GM13977 (cell line): ENCODE results near the gene ZNF107.
"Not testable (repeated sequence)": the region's sequence is repeated elsewhere in the genome, so short reads cannot be mapped to it uniquely, and the experiment has no call there.

ENCODE experiments used
- DNase-seq: peaks from one replicate; pipeline ENCODE4 v3.0.0; 2012; ENCODE audit warnings: low spot score
- in situ Hi-C: fragments of 300-500 bp; cut with MboI; formaldehyde crosslinking; loops from one replicate; pipeline ENCODE4 v1.12.0; 2022; ENCODE audit warnings: low sequenced_read_pairs, low pct_unique_long_range_greater_than_20kb, mixed read lengths, inconsistent platforms; ENCODE audit not compliant: unreplicated experiment
- TF ChIP-seq, protein P1 (sequence below): IDR thresholded peaks from 2 replicates; pipeline ENCODE4 v1.5.1; 2012; ENCODE audit warnings: mild to moderate bottlenecking, control low read depth; ENCODE audit not compliant: insufficient read depth; ENCODE audit errors: extremely low read depth, missing control alignments

Gene ZNF107

DNA sequence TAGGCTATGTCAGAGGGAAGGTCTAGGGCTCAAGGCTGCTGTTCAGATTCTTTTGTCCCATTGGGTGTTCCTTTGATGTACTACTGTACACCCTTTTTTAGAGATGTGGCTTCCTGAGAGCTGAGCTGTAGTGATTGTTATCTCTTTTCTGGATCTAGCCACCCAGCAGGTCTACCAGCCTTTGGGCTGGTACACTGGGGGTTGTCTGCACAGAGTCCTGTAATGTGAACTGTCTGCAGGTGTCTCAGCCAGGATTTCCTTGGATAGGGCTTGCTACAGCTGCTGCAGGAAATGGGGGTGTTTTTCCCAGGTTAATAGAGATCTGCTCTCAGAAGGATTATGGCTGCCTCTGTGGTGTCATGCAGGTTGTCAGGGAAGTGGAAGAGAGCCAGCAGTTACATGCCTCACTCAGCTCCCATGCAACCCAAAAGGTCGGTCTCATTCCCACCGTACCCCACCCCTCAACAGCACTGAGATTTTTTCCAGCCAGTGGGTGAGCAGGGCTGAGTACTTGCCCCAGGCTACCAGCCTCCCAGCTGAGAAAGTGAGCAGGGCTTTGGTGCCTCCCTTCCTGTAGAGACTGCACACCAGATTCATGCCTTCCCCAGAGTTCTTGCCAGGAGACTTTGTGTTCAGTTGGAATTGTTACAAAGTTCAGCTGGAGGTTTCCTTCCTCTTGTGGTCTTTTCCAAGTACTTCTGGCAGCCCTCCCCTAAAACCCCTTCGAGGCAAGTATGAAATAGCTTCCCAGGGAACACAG, 63.3 kb downstream of the ZNF107 start:
- TF ChIP-seq, protein P1, sequence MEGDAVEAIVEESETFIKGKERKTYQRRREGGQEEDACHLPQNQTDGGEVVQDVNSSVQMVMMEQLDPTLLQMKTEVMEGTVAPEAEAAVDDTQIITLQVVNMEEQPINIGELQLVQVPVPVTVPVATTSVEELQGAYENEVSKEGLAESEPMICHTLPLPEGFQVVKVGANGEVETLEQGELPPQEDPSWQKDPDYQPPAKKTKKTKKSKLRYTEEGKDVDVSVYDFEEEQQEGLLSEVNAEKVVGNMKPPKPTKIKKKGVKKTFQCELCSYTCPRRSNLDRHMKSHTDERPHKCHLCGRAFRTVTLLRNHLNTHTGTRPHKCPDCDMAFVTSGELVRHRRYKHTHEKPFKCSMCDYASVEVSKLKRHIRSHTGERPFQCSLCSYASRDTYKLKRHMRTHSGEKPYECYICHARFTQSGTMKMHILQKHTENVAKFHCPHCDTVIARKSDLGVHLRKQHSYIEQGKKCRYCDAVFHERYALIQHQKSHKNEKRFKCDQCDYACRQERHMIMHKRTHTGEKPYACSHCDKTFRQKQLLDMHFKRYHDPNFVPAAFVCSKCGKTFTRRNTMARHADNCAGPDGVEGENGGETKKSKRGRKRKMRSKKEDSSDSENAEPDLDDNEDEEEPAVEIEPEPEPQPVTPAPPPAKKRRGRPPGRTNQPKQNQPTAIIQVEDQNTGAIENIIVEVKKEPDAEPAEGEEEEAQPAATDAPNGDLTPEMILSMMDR: no peak
- DNase-seq: no peak
- in situ Hi-C loops: no loop called here

- TF ChIP-seq, protein P1: no peak
- no peak for DNase-seq
- in situ Hi-C loops: no loop called here
Observed at GRCh38 chr7:64733550-64734240, 67.8 kb downstream of the ZNF107 start.

DNA sequence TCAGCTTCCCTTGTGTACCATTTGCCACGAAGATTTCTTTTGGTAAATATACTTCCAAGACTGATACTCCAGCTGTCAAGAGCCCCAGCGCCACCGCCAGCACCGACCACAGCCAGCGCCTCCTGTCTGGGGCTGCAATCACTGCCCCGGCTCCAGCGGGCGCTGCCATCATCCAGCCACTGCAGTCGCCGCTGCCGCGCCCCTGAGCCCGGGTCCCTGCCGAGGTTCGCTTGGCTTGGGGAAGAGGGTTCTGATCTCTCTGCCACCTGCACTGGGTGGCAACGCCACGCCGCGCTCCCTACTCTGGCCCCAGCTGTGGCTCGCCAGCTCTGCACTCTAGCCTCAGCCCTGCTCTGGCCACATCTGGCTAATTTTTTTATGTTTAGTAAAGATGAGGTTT, 70.6 kb downstream of the ZNF107 start:
- TF ChIP-seq, protein P1: no peak
- in situ Hi-C loops: no loop called here
- no peak for DNase-seq

DNA sequence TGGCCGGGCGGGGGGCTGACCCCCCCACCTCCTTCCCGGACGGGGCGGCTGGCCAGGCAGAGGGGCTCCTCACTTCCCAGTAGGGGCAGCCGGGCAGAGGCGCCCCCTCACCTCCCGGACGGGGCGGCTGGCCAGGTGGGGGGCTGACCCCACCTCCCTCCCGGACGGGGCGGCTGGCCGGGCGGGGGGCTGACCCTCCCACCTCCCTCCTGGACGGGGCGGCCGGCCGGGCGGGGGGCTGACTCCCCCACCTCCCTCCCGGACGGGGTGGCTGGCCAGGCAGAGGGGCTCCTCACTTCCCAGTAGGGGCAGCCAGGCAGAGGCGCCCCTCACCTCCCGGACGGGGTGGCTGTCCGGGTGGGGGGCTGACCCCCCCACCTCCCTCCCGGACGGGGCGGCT, 72.5 kb downstream of the ZNF107 start:
- in situ Hi-C loops, DNase-seq: not testable (repeated sequence)

GRCh38 chr7:64738953-64739352, 73.0 kb downstream of the ZNF107 start:
- in situ Hi-C loops, DNase-seq: not testable (repeated sequence)

DNA sequence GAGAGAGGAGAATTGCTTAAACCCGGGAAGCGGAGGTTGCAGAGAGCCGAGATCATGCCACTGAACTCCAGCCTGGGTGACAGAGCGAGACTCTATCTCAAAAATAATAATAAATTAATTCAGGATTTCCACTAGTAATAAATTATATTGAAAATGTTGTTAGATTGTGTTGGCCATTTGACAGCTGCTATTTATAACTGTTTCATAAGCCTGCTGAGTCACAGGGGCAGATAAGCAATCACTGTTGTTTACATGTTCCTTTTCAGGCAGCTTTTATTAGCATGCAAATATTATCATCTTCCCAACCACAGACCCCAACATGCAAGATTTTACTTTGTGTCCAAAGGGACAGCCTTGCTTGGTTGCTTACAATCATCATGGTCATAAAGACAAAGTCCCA, 78.7 kb downstream of the ZNF107 start:
- TF ChIP-seq, protein P1: no peak
- no peak for DNase-seq
- in situ Hi-C loops: no loop called here

DNA sequence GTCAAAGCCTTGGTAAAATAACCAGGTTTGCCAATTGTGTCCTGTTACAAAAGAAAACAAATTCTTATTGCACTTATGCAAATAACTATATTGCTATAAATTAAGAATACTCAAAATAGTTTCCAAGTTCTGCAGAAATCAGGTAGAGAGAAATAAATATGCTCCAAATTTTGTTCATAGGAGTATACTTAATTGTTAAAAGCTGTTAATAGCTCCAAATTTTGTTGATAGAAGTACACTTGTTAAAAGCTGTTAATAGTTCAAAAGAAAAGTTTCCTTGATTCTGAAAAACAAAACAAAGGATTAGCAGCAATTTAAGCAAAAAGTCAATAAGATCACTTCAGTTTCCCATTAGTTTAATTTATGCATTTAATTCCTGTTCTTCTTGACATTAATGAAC, 81.9 kb downstream of the ZNF107 start:
- in situ Hi-C loops: no loop called here
- DNase-seq: no peak
- TF ChIP-seq, protein P1: no peak
